Caco-2 (cell line): Measurements from ENCODE around the gene YBEY. TPM values are rescaled to one million over a fixed set of nuclear protein-coding genes. Genes with fewer than 3 reads are reported as not detected.

Source experiments
- BruUV-seq: library from RNA; stranded (reverse); fragments of 400-500 nt; replicated peaks from 2 replicates; lab custom pipeline; 2021; lab: Mats Ljungman, UMichigan
- CTCF ChIA-PET: fragments of 300-600 bp; sonication (Branson Sonifier 250); formaldehyde crosslinking; loops from one replicate; lab custom pipeline; 2022; ENCODE audit warnings: antibody characterized with exemption; lab: Charles Lee
- POLR2A ChIA-PET: fragments of 300-600 bp; sonication (Branson Sonifier 250); formaldehyde crosslinking; loops from one replicate; lab custom pipeline; 2022; ENCODE audit warnings: antibody characterized with exemption; lab: Charles Lee
- DNase-seq, 2 experiments: peaks; one replicate each; pipeline versions ENCODE4 v3.0.0 to v3.0.0-alpha.2; 2020 to 2022
- H3K27me3 ChIP-seq: replicated peaks from 2 replicates; pipeline ENCODE4 v1.6.0; 2011; ENCODE audit warnings: low read length; ENCODE audit not compliant: control insufficient read depth, insufficient read depth
- H3K36me3 ChIP-seq: 2 replicates; pipeline ENCODE4 v1.5.1; 2011; ENCODE audit warnings: low read length; ENCODE audit not compliant: control insufficient read depth, insufficient read depth
- H3K4me1 ChIP-seq: fragments of 250-450 bp; sonication (Bioruptor Pico); 2 replicates; pipeline ENCODE4 v1.5.1; 2020; ENCODE audit warnings: mild to moderate bottlenecking
- H3K4me3 ChIP-seq: 2 replicates; pipeline ENCODE4 v1.5.1; 2011; ENCODE audit warnings: low read depth, mild to moderate bottlenecking, control low read depth, low read length
- H3K9me3 ChIP-seq: fragments of 250-450 bp; sonication (Bioruptor Pico); 2 replicates; pipeline ENCODE4 v1.5.1; 2020; ENCODE audit warnings: mild to moderate bottlenecking, moderate library complexity
- H3K27ac Mint-ChIP-seq: one replicate; pipeline ENCODE4 v1.8.0; 2022; ENCODE audit warnings: mixed read lengths; ENCODE audit not compliant: unreplicated experiment
- H3K27me3 Mint-ChIP-seq: one replicate; pipeline ENCODE4 v1.8.0; 2022; ENCODE audit warnings: mixed read lengths; ENCODE audit not compliant: insufficient read depth, unreplicated experiment
- H3K36me3 Mint-ChIP-seq: one replicate; pipeline ENCODE4 v1.8.0; 2022; ENCODE audit warnings: mild to moderate bottlenecking, mixed read lengths; ENCODE audit not compliant: insufficient read depth, unreplicated experiment
- H3K4me1 Mint-ChIP-seq: one replicate; pipeline ENCODE4 v1.8.0; 2022; ENCODE audit warnings: low read depth, mixed read lengths; ENCODE audit not compliant: unreplicated experiment
- H3K4me3 Mint-ChIP-seq: one replicate; pipeline ENCODE4 v1.8.0; 2022; ENCODE audit warnings: mild to moderate bottlenecking, moderate library complexity, mixed read lengths; ENCODE audit not compliant: unreplicated experiment
- H3K9me3 Mint-ChIP-seq: one replicate; pipeline ENCODE4 v1.8.0; 2022; ENCODE audit warnings: mixed read lengths; ENCODE audit not compliant: unreplicated experiment
- CTCF ChIP-seq, 2 experiments: fragments of 200-600 bp in 1 of 2; IDR thresholded peaks; 1 replicate in 1 of 2; 2 replicates in 1 of 2; pipeline versions ENCODE4 v1.5.1 to v1.8.0; 2011 to 2022; ENCODE audit warnings: antibody characterized with exemption in 1 of 2, control low read depth in 1 of 2, inconsistent platforms in 1 of 2, low read depth in 1 of 2, low read length in 1 of 2, mild to moderate bottlenecking in 1 of 2, moderate library complexity in 1 of 2; ENCODE audit not compliant: insufficient read depth in 1 of 2, severe bottlenecking in 1 of 2, unreplicated experiment in 1 of 2
- intact Hi-C: fragments of 100-400 bp; cut with micrococcal nuclease; formaldehyde crosslinking; loops from one replicate; pipeline ENCODE4 v1.10.0; 2022; ENCODE audit not compliant: unreplicated experiment
- total RNA-seq: library from RNA; stranded (reverse); gene quantifications from 2 replicates; pipeline ENCODE4 v1.2.3, GENCODE V29; 2022

The YBEY gene
- total RNA-seq, 1 experiment from 2014 or later: 10.6 TPM

- intact Hi-C loops: no loop called here
- H3K4me3 ChIP-seq: no peak overlapping the region
- H3K27ac Mint-ChIP-seq: no peak overlapping the region
- TF ChIP-seq CTCF (IDR thresholded peaks at IDR 0.05; ENCODE audit: insufficient read depth in 1 of 2, low read depth in 1 of 2, low read length in 1 of 2, severe bottlenecking in 1 of 2, unreplicated experiment in 1 of 2): no peak
- no peaks in the 10 kb centered on the region for H3K9me3 ChIP-seq
- H3K4me1 ChIP-seq: no peaks in the 10 kb centered on the region
- no peaks in the 10 kb centered on the region for H3K27me3 Mint-ChIP-seq
- ChIA-PET POLR2A (no interaction called here), CTCF (no interaction called here)
- H3K27me3 ChIP-seq: no peaks in the 10 kb centered on the region
- peaks cover 15% of the 10 kb centered on the region for H3K36me3 Mint-ChIP-seq
- no peaks in the 10 kb centered on the region for H3K4me1 Mint-ChIP-seq
- no peak for DNase-seq
- no peak overlapping the region for H3K4me3 Mint-ChIP-seq
- H3K36me3 ChIP-seq: no peaks in the 10 kb centered on the region
- no TSS peak for BruUV-seq
- no peaks in the 10 kb centered on the region for H3K9me3 Mint-ChIP-seq
Measured at GRCh38 chr21:46299167-46299566, 13.0 kb downstream of the YBEY start.

- no peaks in the 10 kb centered on the region for H3K27me3 Mint-ChIP-seq
Measured at GRCh38 chr21:46301759-46302158, 15.6 kb downstream of the YBEY start.

GRCh38 chr21:46304437-46304836 is 18.3 kb downstream of the YBEY start:
- no peaks in the 10 kb centered on the region for H3K9me3 Mint-ChIP-seq
- no peaks in the 10 kb centered on the region for H3K4me1 ChIP-seq
- no peak overlapping the region for H3K4me3 ChIP-seq
- intact Hi-C loops: no loop called here
- ChIA-PET CTCF (no interaction called here), POLR2A (no interaction called here)
- TF ChIP-seq CTCF (IDR thresholded peaks at IDR 0.05; ENCODE audit: insufficient read depth in 1 of 2, low read depth in 1 of 2, low read length in 1 of 2, severe bottlenecking in 1 of 2, unreplicated experiment in 1 of 2): no peak
- H3K27me3 Mint-ChIP-seq: no peaks in the 10 kb centered on the region
- no peak overlapping the region for H3K27ac Mint-ChIP-seq
- no peaks in the 10 kb centered on the region for H3K4me1 Mint-ChIP-seq
- H3K9me3 ChIP-seq: no peaks in the 10 kb centered on the region
- no peak for DNase-seq
- H3K36me3 ChIP-seq: no peaks in the 10 kb centered on the region
- no TSS peak for BruUV-seq
- no peak overlapping the region for H3K4me3 Mint-ChIP-seq
- no peaks in the 10 kb centered on the region for H3K27me3 ChIP-seq
- H3K36me3 Mint-ChIP-seq: peaks cover 5% of the 10 kb centered on the region

More at GRCh38 chr21:46301759-46302158, 15.6 kb downstream of the YBEY start:
- BruUV-seq: no TSS peak
- Mint-ChIP-seq H3K4me3 (no peak overlapping the region), H3K4me1 (no peaks in the 10 kb centered on the region), H3K36me3 (peaks cover 5% of the 10 kb centered on the region), H3K9me3 (no peaks in the 10 kb centered on the region), H3K27ac (no peak overlapping the region)
- intact Hi-C loops: no loop called here
- H3K27me3 ChIP-seq: no peaks in the 10 kb centered on the region
- no peaks in the 10 kb centered on the region for H3K36me3 ChIP-seq
- no peak for TF ChIP-seq CTCF (IDR thresholded peaks at IDR 0.05; ENCODE audit: insufficient read depth in 1 of 2, low read depth in 1 of 2, low read length in 1 of 2, severe bottlenecking in 1 of 2, unreplicated experiment in 1 of 2)
- no peak overlapping the region for H3K4me3 ChIP-seq
- no peaks in the 10 kb centered on the region for H3K9me3 ChIP-seq
- POLR2A ChIA-PET: no interaction called here
- CTCF ChIA-PET: no interaction called here
- no peak for DNase-seq
- H3K4me1 ChIP-seq: no peaks in the 10 kb centered on the region
